Measurements from ENCODE around the gene EEFSEC. TPM values are rescaled to one million over a fixed set of nuclear protein-coding genes. Genes with fewer than 3 reads are reported as not detected.

EEFSEC gene
- total RNA-seq, 2 donors from 2014 or later: 3.4 to 20.3 TPM

- Mint-ChIP-seq H3K9me3 (no peaks in the 10 kb centered on the region), H3K36me3 (no peaks in the 10 kb centered on the region), H3K27ac (peak overlapping the region in 1 of 2 donors; percentile 83)
- ATAC-seq (no peak), DNase-seq (ENCODE audit: low spot score in 2 of 2) (no peak)
These were observed 125.7 kb downstream of the EEFSEC start for GRCh38 chr3:128278761-128279600.

- no peaks in the 10 kb centered on the region for H3K9me3 Mint-ChIP-seq
- H3K36me3 Mint-ChIP-seq: no peaks in the 10 kb centered on the region
- no peak overlapping the region for H3K27ac Mint-ChIP-seq
- DNase-seq (ENCODE audit: low spot score in 2 of 2) (no peak), ATAC-seq (no peak)
These were observed 126.3 kb downstream of the EEFSEC start for GRCh38 chr3:128279601-128279880.

- DNase-seq (ENCODE audit: low spot score in 2 of 2) (no peak), ATAC-seq (no peak)
- Mint-ChIP-seq H3K27ac (peak overlapping the region; percentile 7 to 77), H3K9me3 (no peaks in the 10 kb centered on the region), H3K36me3 (no peaks in the 10 kb centered on the region)
These were observed 127.3 kb downstream of the EEFSEC start for GRCh38 chr3:128280481-128281052.

- peak overlapping the region; percentile 7 to 77 for H3K27ac Mint-ChIP-seq
- DNase-seq (ENCODE audit: low spot score in 2 of 2) (no peak), ATAC-seq (no peak)
- no peaks in the 10 kb centered on the region for H3K36me3 Mint-ChIP-seq
- H3K9me3 Mint-ChIP-seq: no peaks in the 10 kb centered on the region
These were observed 127.8 kb downstream of the EEFSEC start for GRCh38 chr3:128281056-128281455.

DNA sequence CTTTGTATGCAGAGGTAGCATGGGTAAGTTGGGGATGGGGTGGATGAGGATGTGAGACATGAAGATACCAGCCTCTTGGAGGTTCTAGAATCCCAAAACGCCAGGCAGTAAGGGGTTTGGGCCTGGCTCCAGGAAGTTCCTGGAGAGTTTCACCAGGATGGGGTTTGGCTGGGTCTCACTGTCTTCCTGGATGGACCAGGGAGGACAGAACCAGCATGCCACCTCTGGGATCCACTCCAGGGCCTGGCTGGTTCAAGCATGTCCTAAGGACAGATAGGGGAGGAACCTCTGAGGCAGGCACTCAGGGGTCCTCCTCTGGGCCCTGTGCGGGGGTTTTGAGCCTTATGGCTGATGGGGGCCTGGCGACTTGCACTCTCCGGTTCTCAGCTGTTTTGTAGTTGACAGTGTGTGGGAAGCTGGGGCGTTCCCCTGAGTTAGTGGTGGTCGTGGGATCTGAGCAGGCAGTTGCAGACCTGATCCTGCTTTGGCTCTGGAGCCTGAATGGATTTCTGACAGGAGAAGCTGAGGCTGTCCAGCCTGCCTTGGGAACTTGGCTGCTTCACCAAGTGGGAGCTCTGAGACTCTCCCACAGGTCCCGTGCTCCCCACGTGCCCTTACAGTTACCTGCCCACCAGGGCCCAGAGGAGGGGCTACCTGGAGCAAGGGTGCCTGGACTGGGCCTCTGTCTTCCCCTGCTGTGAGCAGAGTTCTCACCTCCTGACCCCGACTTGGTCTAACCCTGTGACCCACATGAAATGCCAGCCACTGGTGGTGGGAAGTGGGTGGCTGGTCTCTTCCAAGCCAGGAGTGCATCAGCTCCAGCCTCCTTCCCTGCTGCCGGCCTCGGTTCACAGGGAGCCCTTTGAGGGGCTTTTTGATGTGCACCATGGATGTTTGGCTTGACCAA is 128.4 kb downstream of the EEFSEC start:
- DNase-seq (ENCODE audit: low spot score in 2 of 2) (no peak), ATAC-seq (no peak)
- no peaks in the 10 kb centered on the region for H3K9me3 Mint-ChIP-seq
- peak overlapping the region; percentile 7 to 79 for H3K27ac Mint-ChIP-seq
- H3K36me3 Mint-ChIP-seq: no peaks in the 10 kb centered on the region

GRCh38 chr3:128282380-128283196 is 129.3 kb downstream of the EEFSEC start:
- no peak for DNase-seq (ENCODE audit: low spot score in 2 of 2)
- ATAC-seq: no peak
- peak overlapping the region in 1 of 2 donors; percentile 79 for H3K27ac Mint-ChIP-seq
- peaks cover 0 to 6% of the 10 kb centered on the region in 2 donors for H3K36me3 Mint-ChIP-seq
- H3K9me3 Mint-ChIP-seq: no peaks in the 10 kb centered on the region

DNA sequence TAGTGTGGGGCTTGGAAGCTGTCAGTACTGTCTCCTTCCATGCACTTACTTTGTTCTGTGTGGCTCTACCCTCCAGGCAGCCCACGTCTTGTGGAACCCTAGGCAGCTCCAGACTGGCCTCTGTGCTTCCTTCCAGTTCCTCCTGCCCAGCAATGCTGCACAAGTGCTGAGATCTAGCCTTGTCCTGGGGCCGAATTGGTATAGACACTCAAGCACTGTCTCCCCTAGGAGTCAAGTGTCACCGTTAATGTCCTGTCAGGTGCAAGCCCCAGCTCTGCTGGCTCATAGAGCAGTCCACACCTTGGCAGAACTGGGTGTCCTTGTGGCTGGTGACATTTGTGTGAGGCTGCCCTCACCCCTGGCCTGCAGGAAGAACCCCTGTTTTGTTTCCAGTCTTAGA is 130.1 kb downstream of the EEFSEC start:
- ATAC-seq (no peak), DNase-seq (ENCODE audit: low spot score in 2 of 2) (no peak)
- Mint-ChIP-seq H3K36me3 (peaks cover 0 to 11% of the 10 kb centered on the region in 2 donors), H3K27ac (no peak overlapping the region), H3K9me3 (no peaks in the 10 kb centered on the region)

GRCh38 chr3:128285042-128285966 is 132.0 kb downstream of the EEFSEC start:
- peaks cover 2 to 9% of the 10 kb centered on the region in 2 donors for H3K9me3 Mint-ChIP-seq
- DNase-seq (ENCODE audit: low spot score in 2 of 2) (no peak), ATAC-seq (no peak)
- H3K36me3 Mint-ChIP-seq: peaks cover 10 to 24% of the 10 kb centered on the region in 2 donors
- peak overlapping the region in 1 of 2 donors; percentile 63 for H3K27ac Mint-ChIP-seq

DNA sequence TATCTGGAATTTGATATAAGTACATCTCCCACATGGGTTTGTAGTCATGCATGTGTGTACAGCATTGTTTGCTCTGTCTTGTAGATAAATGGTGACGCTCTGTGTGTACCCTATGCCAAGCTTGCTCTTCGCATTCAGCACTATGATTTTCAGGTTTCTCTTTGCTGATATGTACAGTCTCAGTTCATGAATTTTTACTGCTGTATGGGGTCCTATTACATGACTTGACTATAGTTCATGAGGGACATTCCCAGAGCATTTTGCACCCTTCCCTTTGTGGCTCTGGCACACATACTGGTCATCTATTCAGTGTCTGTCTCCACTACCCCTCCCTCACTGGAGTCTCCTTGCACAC is 132.7 kb downstream of the EEFSEC start:
- Mint-ChIP-seq H3K36me3 (peaks cover 13 to 28% of the 10 kb centered on the region in 2 donors), H3K9me3 (peaks cover 4 to 11% of the 10 kb centered on the region in 2 donors), H3K27ac (no peak overlapping the region)
- DNase-seq (ENCODE audit: low spot score in 2 of 2) (no peak), ATAC-seq (no peak)

- Mint-ChIP-seq H3K9me3 (peaks cover 4 to 15% of the 10 kb centered on the region in 2 donors), H3K27ac (peak overlapping the region in 1 of 2 donors; percentile 23), H3K36me3 (peaks cover 18 to 34% of the 10 kb centered on the region in 2 donors)
- no peak for DNase-seq (ENCODE audit: low spot score in 2 of 2)
- no peak for ATAC-seq
These were observed 133.4 kb downstream of the EEFSEC start for GRCh38 chr3:128286691-128287090.

DNA sequence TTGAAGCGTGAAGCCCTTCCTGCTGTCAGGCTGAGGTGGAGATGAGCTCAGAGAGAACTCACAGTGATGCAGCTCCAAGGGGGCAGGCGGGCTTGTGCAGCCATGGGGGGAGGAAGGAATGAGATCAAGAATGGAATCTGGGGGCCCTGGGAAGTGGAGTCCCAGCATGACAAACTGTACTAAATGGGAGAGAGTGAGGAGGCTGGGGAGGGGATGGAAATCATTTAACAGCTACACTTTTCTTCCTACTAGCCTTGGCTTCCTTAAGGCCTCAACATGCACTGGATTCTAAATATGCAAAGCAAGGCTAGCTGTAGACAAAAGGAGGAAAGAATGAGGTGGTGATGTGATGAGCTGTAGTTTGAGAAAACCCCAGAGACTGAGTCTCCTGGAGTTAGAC is 133.9 kb downstream of the EEFSEC start:
- ATAC-seq (no peak), DNase-seq (ENCODE audit: low spot score in 2 of 2) (no peak)
- peaks cover 4 to 15% of the 10 kb centered on the region in 2 donors for H3K9me3 Mint-ChIP-seq
- peaks cover 18 to 34% of the 10 kb centered on the region in 2 donors for H3K36me3 Mint-ChIP-seq
- H3K27ac Mint-ChIP-seq: peak overlapping the region; percentile 23 to 26

DNA sequence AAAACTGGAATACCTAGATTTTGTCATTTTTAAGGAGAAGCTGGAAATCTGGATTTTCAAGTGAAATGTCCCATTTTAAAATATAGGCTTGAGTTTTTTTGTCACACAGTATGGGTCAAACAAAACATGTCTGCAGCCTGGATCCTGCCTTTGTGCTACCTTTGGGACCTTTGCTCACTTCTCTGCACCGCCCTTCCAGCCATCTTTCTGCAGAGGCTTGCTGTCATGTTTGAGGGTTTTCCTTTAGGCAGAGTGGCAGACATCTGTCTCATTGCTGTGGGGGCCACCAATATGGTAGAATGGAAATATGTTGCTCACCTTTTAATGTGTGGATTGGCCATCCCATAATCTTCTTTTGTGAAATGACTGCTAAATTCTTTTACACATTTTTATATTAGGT is 136.3 kb downstream of the EEFSEC start:
- ATAC-seq (no peak), DNase-seq (ENCODE audit: low spot score in 2 of 2) (no peak)
- H3K36me3 Mint-ChIP-seq: peaks cover 18 to 40% of the 10 kb centered on the region in 2 donors
- H3K9me3 Mint-ChIP-seq: peaks cover 4 to 21% of the 10 kb centered on the region in 2 donors
- H3K27ac Mint-ChIP-seq: no peak overlapping the region

DNA sequence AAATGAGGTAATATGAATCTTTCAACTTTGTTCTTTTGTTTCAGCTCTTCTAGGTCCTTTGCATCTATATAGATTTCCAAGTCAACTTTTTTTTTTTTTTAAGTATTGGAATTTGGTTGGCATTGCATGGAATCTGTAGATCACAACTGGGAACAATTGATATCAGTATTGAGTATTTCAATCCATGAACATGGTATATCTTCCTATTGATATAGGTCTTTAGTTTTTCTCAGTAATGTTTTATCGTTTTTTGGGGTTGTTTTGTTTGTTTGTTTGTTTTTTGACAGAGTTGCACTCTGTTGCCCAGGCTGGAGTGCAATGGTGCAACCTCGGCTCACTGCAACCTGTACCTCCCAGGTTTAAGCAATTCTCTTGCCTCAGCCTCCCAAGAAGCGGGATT is 137.2 kb downstream of the EEFSEC start:
- peaks cover 4 to 21% of the 10 kb centered on the region in 2 donors for H3K9me3 Mint-ChIP-seq
- DNase-seq (ENCODE audit: low spot score in 2 of 2) (no peak), ATAC-seq (no peak)
- H3K27ac Mint-ChIP-seq: no peak overlapping the region
- peaks cover 18 to 40% of the 10 kb centered on the region in 2 donors for H3K36me3 Mint-ChIP-seq

GRCh38 chr3:128293930-128294329 is 140.6 kb downstream of the EEFSEC start:
- Mint-ChIP-seq H3K27ac (peak overlapping the region; percentile 72 to 89), H3K36me3 (peaks cover 18 to 33% of the 10 kb centered on the region in 2 donors), H3K9me3 (peaks cover 4 to 21% of the 10 kb centered on the region in 2 donors)
- ATAC-seq (peak in 1 of 2 donors; percentile 11), DNase-seq (ENCODE audit: low spot score in 2 of 2) (peak in 1 of 2 donors; percentile 33)

DNA sequence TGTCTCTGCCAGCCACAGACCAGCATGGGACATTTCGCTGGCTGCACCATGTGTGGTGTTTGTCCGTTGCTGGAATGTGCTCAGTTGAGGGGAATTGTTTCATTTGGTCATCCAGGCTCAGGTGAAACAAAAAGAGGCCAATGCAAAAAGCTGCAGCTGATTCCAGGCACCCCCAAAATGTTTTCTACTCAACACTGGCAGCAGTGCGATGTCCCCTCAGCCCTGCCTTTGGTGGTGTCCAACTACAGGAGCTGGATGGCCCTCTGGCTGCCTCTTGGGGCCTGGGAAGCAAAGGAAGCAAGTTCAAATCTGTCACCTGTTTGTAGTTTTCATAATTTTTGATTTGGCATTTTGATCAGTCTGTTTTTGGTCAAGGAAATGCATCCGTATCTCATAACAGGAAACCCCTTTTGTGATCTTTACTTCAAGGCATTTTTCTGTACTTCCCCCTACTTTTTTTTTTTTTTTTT is 141.8 kb downstream of the EEFSEC start:
- Mint-ChIP-seq H3K9me3 (peaks cover 4 to 15% of the 10 kb centered on the region in 2 donors), H3K36me3 (peaks cover 11 to 23% of the 10 kb centered on the region in 2 donors), H3K27ac (peak overlapping the region; percentile 72 to 88)
- DNase-seq (ENCODE audit: low spot score in 2 of 2): peak in 1 of 2 donors; percentile 44
- ATAC-seq: peak in 1 of 2 donors; percentile 47

Measured in activated naive CD4-positive, alpha-beta T cell treated with anti-CD3 and anti-CD28 coated beads, Interleukin-2, amount 50 U/mL, for 72 hours (primary cell).